HG02623 (cell line): ENCODE results near the gene RWDD2A.

ENCODE experiments used
- ATAC-seq: cut with Tn5 transposase; IDR thresholded peaks from one replicate; pipeline ENCODE4 v1.9.1; 2021; ENCODE audit warnings: moderate library complexity; ENCODE audit not compliant: unreplicated experiment

The RWDD2A gene

DNA sequence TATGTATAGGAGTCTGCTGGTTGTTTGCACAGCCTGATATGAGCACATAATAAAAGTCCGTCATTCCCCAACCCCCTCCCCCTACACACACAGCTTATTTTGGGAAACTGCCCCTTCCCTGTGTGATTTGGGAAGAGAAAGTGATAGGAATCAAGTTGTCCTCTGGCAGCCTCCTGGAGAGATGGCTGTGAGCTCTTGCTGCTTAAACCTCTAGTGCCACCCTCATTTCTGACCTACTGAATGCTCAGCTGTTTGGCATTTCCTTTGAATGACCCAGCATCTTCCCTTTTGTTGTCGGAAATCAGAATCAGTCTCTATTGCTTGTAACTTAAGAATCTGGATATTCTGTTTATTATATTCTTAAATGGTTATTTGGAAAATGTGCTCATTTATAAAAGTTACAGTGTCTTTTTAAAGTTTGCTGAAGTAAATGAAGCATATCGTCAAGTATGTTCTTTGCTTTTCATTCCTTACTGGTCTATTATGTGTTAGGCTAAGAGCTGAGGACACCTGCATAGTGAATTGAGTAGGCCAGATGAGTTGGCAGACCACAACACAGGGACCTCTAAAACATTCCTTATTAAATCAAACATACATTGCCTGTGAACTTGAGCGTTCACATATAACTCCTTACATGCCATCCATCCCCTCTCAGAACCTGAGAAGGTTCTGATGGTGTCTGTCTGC, 5.5 kb downstream of the RWDD2A start:
- ATAC-seq = no peak

DNA sequence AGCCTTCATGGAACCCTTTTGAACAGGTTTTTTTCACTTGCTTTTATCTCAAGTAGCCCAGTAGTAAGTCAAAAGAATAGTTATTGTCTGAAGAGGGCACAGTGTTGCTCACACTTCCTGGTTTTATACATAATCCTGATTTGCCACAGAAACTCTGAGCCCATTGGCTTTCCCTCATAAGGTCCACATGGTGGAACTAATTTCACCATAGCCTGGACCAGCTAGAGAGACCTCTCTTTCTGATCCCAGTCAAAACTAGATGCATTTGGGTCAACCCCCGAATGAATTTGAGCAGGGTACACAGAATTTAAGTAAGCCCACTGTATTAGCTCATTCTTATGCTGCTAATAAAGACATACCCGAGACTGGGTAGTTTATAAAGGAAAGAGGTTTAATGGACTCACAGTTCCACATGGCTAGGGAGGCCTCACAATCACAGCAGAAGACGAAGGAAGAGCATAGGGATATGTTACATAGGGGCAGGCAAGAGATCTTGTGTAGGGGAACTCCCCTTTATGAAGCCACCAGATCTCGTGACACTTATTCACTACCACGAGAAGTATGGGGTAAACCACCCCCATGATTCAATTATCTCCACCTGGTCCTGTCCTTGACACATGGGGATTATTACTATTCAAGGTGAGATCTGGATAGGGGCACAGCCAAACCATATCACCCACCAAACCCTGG, 6.2 kb downstream of the RWDD2A start:
- peak; percentile 51 for ATAC-seq

DNA sequence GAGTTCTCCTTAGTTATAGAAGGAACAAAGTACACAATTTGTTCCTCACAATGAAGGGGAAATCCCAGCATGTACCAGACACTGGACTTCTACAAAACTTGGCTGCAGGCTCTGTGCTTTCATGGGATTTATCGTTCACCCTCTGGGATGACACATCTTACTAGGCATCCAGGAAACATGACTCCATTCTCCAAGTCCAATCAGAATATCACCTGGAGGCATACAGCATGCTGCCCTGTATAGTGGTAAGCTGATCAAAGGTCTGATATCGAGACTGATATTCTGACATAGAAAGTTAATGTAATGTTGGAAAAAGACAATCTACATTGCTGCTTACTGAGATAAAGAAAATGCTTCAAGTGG, 6.7 kb downstream of the RWDD2A start:
- no peak for ATAC-seq

DNA sequence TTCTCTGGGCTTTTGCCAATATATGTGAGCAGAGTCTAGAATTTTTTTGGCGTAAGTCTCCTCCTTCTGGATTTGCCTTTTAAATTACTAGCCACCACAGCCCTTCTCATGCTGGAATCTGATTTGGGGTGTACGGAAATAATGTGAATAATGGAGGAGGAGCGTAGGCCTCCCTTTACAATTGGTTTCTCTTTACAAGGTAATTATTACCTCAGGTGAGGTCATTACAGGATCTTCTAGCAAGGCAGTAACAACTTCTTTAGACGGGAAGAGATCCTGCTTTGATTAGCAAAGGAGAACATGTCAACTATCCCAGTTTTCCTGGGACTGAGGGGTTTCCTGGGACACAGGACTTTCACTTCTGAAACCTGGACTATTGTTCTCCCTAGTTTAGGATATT, 8.9 kb downstream of the RWDD2A start:
- ATAC-seq = no peak

DNA sequence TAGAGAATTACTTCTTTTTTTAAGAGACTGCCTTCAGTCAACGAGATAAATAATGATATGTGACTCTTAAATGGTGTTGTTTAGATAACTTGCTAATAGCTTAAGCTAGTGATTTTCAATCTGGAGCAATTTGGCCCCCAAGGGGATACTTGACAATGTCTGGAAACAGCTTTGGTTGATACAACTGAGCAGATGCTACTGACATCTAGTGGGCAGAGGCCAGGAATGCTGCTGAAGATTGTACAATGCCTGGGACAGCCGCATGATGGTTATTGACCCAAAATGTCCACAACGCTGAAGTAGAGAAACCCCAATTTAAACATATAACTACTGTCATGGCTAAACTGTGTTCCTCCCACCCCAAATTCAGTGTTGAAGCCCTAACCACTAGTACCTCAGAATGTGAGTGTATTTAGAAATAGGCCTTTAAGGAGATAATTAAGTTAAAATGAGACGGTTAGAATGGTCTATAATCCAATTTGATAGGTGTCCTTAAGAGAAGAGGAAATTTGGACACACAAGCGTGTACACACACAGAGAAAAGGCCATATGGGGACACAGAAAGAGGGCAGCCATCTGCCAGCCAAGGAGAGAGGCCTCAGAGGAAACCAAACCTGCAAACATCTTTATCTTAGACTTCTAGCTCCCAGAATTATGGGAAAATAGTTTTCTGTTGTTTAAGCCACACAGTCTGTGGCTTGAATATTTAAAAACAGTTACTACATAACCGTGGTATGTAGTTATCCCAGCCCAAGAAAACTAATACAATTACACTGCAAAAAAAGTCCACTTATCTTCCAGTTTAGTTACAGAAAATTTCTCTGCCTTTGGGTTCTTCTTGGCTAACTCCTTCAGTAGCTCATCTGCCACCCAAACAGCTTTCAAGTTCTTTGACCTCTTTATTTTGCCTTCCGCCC, 22.2 kb downstream of the RWDD2A start:
- peak; percentile 99 for ATAC-seq

DNA sequence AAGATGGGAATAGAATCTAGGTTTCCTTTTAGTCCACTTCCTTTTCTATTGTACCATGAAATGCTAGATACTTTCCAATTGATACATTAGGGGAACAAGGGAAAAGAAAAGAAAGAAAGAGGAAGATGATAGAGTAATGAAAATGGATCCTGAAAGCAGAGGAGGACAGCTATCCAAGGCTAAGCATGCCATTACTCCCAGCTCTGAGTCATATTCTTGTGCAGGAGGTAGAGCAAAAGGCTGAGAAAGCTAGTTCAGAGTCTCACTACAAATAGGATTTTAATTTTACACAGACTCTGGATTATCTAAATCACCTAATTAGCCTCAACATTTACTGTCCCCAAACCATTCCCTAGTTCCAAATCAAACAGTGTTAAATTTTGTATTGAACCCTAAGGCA, 23.6 kb downstream of the RWDD2A start:
- ATAC-seq = no peak

DNA sequence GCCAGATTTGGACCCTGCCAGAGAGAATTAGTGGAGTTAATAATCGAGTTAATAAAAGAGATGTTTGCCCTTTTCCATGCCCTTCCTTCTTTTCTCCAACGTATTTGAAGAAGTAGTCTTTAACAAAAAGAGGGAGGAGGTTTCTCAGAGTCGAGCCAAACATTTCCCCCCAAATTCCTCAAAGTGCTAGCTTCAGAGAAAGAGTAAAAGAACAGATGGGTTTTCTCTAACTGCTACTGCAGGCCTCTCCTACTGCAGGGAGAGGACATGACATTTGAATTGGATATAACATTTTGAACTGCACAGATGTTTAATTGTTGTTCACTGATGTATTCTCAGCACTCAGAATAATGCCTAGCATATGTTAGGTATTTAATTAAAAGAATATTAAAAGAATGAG, 25.5 kb downstream of the RWDD2A start:
- ATAC-seq = no peak

DNA sequence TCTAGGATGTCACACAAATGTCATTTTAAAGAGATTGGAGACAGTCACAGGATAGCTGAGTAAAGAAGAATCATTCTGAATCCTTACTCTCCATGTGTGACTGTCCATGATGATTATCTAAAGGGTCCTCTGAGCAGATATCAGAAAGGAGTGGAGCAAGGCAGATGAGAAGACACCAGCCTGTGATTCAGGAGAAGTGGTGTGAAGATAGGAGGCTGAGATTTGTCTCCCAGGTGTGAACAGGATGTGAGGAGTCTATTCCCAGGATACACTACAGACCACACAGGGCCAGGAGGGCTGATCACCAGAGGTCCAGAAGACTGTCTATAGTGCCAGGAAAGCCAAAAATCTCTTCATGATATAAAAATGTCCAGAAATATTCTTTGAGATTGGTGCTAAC, 27.0 kb downstream of the RWDD2A start:
- ATAC-seq = no peak

DNA sequence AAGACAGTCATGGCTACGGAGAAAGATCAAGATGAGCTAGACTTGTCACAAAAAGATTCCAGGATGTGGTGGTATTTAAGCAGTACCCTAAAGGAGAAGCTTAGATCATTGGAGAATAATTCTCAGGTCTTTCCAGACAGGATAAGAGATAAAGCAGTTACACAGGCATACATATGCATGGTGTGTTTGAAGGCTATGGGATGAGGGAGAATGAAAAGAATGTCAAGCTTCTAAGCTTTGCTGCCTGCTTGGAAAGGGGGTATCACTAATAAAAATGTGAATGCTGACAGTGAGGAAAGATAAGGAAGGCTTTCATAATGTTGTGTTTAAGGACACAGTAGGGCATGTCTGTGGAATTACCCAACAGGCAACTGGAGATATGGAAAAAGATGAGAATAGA, 28.1 kb downstream of the RWDD2A start:
- no peak for ATAC-seq

DNA sequence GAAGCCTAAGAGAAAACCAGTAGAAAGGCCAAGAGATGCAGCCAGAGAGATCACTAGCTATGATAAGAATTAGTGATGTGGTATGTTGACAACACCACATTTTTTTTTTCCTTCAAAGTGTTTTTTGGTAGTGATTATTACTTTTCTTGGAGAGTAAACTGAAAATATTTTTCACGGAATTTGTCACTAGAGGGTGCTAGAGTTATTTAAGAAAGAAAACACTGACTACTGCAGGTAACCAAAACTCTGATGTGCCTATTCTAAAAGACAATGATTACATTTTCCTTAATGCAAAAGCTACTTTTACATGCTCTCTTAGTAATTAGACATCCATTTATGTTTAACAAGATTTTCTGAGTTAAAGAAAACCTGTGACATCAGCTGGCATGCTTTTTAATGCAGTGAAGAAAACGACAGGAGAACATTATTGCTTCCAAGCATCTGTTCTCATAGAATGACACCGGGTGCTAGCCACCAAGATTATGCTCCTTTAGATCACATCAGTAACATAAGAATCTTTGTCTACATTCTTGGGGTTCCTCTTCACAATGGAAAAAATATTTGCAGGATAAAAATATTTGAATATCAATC, 28.8 kb downstream of the RWDD2A start:
- ATAC-seq = no peak

DNA sequence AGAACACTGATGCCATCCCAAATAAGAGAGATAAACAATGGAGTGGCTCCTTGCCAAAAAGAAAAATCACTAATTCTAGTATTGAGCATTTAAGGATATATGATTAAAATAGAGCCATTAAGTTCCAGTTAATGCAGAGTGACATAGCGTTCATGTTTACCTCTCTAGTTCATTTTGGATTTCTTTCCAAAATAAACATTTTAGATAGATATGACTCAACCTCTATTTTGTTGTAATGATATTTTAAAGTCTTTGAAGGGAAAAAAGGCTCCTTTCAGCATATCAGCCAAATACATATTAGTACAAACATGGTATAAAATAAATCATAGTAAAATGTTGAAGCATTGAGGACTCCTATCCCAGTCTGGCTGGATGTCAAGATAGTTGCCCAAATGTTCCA, 33.4 kb downstream of the RWDD2A start:
- no peak for ATAC-seq

DNA sequence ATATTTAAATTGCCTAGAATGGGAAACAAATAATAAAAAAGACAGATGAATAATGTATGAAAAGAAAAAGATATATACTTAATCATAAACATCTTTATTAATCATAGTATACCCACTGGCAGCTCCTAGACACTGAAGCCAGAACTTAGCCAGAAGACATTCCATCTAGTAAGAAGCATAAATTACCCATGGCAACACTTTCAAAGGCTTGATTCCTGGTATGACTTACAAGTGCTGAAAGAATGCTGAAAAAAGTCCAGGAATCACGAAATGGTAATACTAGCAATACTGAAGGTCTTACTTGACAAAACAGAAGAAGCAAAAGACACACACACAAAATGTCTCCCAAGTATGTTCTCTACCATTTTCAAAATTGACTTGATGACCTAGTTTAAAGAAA, 38.0 kb downstream of the RWDD2A start:
- no peak for ATAC-seq

DNA sequence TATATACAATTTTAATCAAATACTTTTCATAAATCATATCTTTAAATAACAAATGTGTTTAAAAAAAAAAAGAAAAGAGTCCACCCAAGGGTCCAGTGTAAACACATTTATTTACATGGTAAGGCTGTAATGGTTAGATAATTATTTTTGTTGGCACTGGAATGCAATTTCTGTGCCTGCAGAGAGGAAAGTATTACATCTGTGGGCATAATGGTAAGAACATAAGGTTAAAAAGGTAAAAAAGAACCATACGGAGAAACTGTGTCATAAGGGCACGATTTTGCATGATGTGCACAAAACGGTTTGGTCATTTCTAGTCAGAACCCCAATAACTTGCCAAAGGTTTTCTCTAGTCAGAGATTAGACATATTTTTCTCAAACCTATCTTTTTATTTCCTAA, 54.3 kb downstream of the RWDD2A start:
- no peak for ATAC-seq
